Body of pancreas (tissue), 4 donors: ENCODE results near the gene VSTM4. TPM values are rescaled to one million over a fixed set of nuclear protein-coding genes. Genes with fewer than 3 reads are reported as not detected.

Experiments used
- ATAC-seq: fragments of 150-250 bp; one replicate; pipeline ENCODE4 v1.9.1; 2016
- DNase-seq, 4 donors: peaks; one replicate each; pipeline ENCODE4 v3.0.0-alpha.2; 2019
- H3K27ac ChIP-seq, 4 donors: fragments of 200-600 bp; sonication (generic); 1 replicate in 3 of 4; 2 replicates in 1 of 4; pipeline versions ENCODE4 v1.5.1 to v1.6.1; 2016 to 2019; ENCODE audit warnings: mild to moderate bottlenecking in 1 of 4, mixed read lengths in 1 of 4, moderate library complexity in 1 of 4
- H3K27me3 ChIP-seq, 2 donors: fragments of 200-600 bp; sonication (generic); one replicate each; pipeline ENCODE4 v1.6.0; 2016; ENCODE audit warnings: mild to moderate bottlenecking in 1 of 2
- H3K36me3 ChIP-seq, 2 donors: fragments of 200-600 bp; sonication (generic); replicated peaks in 1 of 2; 2 replicates each; pipeline ENCODE4 v1.5.1; 2016; ENCODE audit warnings: low read depth in 2 of 2; ENCODE audit not compliant: insufficient read depth in 1 of 2
- H3K4me1 ChIP-seq: fragments of 200-600 bp; sonication (generic); one replicate; pipeline ENCODE4 v1.6.0; 2016
- H3K4me3 ChIP-seq, 2 donors: fragments of 200-600 bp; sonication (generic); 1 replicate in 1 of 2; 2 replicates in 1 of 2; pipeline ENCODE4 v1.5.1; 2016 to 2019
- H3K9me3 ChIP-seq, 3 donors: fragments of 200-600 bp; sonication (generic); 1 replicate in 2 of 3; 2 replicates in 1 of 3; pipeline ENCODE4 v1.5.1; 2016
- POLR2A ChIP-seq, 3 donors: fragments of 450-650 bp; IDR thresholded peaks; one replicate each; pipeline ENCODE4 v1.6.1; 2016; ENCODE audit warnings: antibody characterized with exemption in 3 of 3, mild to moderate bottlenecking in 2 of 3
- WGBS, 2 donors: methylation state at CpG; one replicate each; pipeline ENCODE4 v1.1.5; 2017; 5-methylcytosine and 5-hydroxymethylcytosine counted together
- intact Hi-C: fragments of 100-400 bp; cut with DNase I; formaldehyde crosslinking; loops from one replicate; pipeline ENCODE4 v1.15.1; 2023
- total RNA-seq, 2 donors: library from RNA; depleted of rRNA; stranded (reverse); fragments of >200 nt; gene quantifications; one replicate each; pipeline ENCODE4 v1.1.0, GENCODE V29; 2016
- TF ChIP-seq, protein P1 (sequence below), 7 experiments: fragments of 450-650 bp in 4 of 7; fragments of 200-600 bp in 3 of 7; sonication (generic) in 3 of 7; IDR thresholded peaks; one replicate each; pipeline ENCODE4 v1.5.1; 2016 to 2019; ENCODE audit warnings: antibody characterized with exemption in 7 of 7

The VSTM4 gene
- total RNA-seq, 2 donors from 2014 or later: 3.4 to 5.6 TPM

DNA sequence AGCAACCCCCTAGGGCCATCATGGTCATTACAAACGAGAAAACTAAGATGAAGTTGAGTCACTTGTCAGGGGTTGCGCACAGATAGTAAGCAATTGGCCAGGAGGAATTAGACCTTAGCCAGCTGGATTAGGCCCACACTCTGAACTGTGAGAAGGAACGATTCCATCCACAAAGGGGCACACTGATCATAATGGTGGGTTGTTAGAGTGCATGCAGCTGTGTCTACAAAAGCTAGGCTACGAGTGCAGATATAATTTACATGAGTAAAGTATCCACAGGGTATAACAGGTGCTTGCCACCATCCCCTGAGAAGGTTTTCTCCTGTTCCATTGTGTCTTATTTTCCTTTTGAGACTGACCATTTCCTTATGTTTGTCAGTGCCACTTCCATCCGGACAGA is 35.1 kb upstream of the VSTM4 start:
- Histone ChIP-seq H3K36me3 (no peaks in the 10 kb centered on the region), H3K4me1 (no peaks in the 10 kb centered on the region), H3K9me3 (no peaks in the 10 kb centered on the region), H3K27me3 (no peaks in the 10 kb centered on the region), H3K27ac (no peak overlapping the region), H3K4me3 (no peak overlapping the region)
- DNase-seq (no peak), ATAC-seq (no peak)
- TF ChIP-seq POLR2A (IDR thresholded peaks at IDR 0.05): no peak
- TF ChIP-seq, protein P1, sequence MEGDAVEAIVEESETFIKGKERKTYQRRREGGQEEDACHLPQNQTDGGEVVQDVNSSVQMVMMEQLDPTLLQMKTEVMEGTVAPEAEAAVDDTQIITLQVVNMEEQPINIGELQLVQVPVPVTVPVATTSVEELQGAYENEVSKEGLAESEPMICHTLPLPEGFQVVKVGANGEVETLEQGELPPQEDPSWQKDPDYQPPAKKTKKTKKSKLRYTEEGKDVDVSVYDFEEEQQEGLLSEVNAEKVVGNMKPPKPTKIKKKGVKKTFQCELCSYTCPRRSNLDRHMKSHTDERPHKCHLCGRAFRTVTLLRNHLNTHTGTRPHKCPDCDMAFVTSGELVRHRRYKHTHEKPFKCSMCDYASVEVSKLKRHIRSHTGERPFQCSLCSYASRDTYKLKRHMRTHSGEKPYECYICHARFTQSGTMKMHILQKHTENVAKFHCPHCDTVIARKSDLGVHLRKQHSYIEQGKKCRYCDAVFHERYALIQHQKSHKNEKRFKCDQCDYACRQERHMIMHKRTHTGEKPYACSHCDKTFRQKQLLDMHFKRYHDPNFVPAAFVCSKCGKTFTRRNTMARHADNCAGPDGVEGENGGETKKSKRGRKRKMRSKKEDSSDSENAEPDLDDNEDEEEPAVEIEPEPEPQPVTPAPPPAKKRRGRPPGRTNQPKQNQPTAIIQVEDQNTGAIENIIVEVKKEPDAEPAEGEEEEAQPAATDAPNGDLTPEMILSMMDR (IDR thresholded peaks at IDR 0.05): no peak
- intact Hi-C loops: no loop called here
- WGBS, 2 donors: 48 to 56% methylated on average over 5 of the region's 5 CpGs

DNA sequence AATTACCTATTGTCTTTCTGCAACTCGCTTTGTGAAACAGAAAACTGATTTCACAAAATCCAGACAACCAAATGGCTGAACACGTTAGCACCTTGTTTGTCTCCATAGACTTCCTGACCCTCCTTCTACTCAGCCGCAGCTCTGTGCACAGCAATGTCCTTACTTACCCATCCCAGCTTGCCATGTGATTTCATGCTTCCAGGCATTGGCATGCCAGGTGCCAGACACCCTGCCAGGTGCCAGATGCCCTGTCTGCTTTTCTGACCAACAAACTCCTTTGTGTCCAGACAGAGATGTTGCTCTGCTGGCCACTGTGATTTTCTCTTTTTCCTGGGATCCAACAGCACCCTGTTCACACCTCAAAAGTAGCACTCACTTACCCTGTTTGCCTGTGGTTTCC is 34.6 kb upstream of the VSTM4 start:
- intact Hi-C loops: no loop called here
- Histone ChIP-seq H3K27me3 (no peaks in the 10 kb centered on the region), H3K36me3 (no peaks in the 10 kb centered on the region), H3K9me3 (no peaks in the 10 kb centered on the region), H3K4me1 (no peaks in the 10 kb centered on the region), H3K4me3 (no peak overlapping the region), H3K27ac (no peak overlapping the region)
- TF ChIP-seq POLR2A (IDR thresholded peaks at IDR 0.05): no peak
- TF ChIP-seq, protein P1 (IDR thresholded peaks at IDR 0.05): no peak
- ATAC-seq (no peak), DNase-seq (no peak)
- 59 to 63% methylated on average over 3 of the region's 3 CpGs for WGBS, 2 donors

DNA sequence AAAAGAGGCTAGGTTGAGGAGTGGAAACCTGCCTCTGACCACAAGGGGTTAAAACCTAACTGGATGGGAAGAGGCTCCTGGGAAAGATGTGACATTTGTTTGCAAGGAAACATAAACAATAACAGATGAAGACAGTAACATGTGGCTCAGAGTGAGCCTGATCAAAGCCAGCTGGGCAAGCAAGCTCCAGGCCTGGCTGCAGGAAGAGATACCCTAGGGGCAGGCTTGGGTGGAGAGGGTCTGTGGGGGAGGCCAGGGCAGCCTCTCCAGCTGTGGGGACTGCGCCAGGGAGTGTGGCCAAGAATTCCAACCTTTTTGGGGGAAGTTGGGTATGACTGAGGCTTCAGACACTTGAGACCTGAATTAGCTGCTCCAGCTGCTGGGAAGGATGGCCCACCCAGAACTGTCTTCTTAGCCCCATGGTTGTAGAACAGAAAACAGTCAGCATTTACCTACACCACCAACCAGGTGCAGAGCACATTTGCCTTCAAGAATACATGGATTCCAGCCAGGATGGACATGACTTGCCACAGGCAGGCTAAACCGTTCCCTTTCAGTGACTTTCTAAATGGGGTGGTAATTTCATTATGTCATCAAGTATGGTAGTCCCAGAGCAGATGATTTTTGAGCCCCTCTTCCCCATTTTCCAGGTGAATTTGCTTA is 28.9 kb upstream of the VSTM4 start:
- TF ChIP-seq, protein P1 (IDR thresholded peaks at IDR 0.05): no peak
- no peak for TF ChIP-seq POLR2A (IDR thresholded peaks at IDR 0.05)
- H3K27ac ChIP-seq: no peak overlapping the region
- no peak overlapping the region for H3K4me3 ChIP-seq
- ATAC-seq (no peak), DNase-seq (no peak)
- WGBS, 2 donors: 88 to 90% methylated on average over 2 of the region's 2 CpGs
- H3K4me1 ChIP-seq: no peaks in the 10 kb centered on the region
- no peaks in the 10 kb centered on the region for H3K36me3 ChIP-seq
- intact Hi-C loops: no loop called here
- no peaks in the 10 kb centered on the region for H3K27me3 ChIP-seq
- H3K9me3 ChIP-seq: no peaks in the 10 kb centered on the region

DNA sequence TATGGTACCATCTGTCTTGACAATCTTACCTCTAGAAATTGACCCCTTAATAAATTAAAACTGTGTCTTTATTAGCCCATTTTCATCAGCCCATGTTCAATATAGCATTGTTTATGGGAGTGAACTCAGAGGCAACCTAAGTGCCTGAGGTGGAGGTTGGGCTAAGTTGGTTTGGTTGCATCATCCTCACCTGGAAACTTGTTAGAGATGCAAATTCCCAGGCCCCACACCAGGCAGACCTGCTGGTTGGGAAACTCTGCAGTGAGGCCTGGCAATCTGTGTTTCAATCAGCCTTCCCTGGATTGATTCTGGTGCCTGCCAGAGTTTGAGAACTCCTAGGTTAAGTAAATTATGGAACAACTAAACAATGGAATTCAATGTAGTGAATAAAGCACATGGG is 27.9 kb upstream of the VSTM4 start:
- no peak for DNase-seq
- no peak for ATAC-seq
- no peak for TF ChIP-seq POLR2A (IDR thresholded peaks at IDR 0.05)
- TF ChIP-seq, protein P1 (IDR thresholded peaks at IDR 0.05): no peak
- no peaks in the 10 kb centered on the region for H3K4me1 ChIP-seq
- intact Hi-C loops: no loop called here
- H3K9me3 ChIP-seq: no peaks in the 10 kb centered on the region
- H3K27ac ChIP-seq: no peak overlapping the region
- H3K4me3 ChIP-seq: no peak overlapping the region
- H3K36me3 ChIP-seq: no peaks in the 10 kb centered on the region
- no peaks in the 10 kb centered on the region for H3K27me3 ChIP-seq
